ENCODE results near the gene NIPAL4.

- TF ChIP-seq POLR2A (IDR thresholded peaks at IDR 0.05) (no peak), CTCF (IDR thresholded peaks at IDR 0.05 in 4 of 5, conservative IDR thresholded peaks at IDR 0.05 in 1 of 5) (no peak)
Observed at GRCh38 chr5:157491471-157491995, 31.5 kb downstream of the NIPAL4 start.
